Stimulated activated CD8-positive, alpha-beta memory T cell treated with anti-CD3 and anti-CD28 coated beads, Interleukin-2, amount 100 ng/mL, for 1 hour (primary cell): ENCODE measurements around the gene PCDHGA1.
"Not testable (repeated sequence)": the region's sequence is repeated elsewhere in the genome, so short reads cannot be mapped to it uniquely, and the experiment has no call there.

ENCODE experiments used
- DNase-seq, 2 donors: peaks; one replicate each; pipeline ENCODE4 v3.0.0-alpha.2; 2020; ENCODE audit warnings: low read depth in 2 of 2

Gene PCDHGA1

GRCh38 chr5:141382469-141383294 is 52.4 kb downstream of the PCDHGA1 start, which contains the start of gene PCDHGA7:
Gene PCDHGA7, plus strand, starts transcription at chr5:141382742. Its CDS starts 158 bp downstream, at chr5:141382900.
- no peak for DNase-seq

DNA sequence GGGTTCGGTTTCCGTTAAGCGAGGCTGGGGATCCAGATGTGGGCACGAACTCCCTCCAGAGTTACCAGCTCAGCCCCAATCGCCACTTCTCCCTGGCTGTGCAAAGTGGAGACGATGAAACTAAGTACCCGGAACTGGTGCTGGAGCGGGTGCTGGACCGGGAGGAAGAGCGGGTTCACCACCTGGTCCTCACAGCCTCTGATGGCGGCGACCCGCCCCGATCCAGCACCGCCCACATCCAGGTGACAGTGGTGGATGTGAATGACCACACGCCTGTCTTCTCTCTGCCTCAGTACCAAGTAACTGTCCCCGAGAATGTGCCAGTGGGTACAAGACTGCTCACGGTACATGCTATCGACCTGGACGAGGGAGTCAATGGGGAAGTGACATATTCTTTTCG is 53.0 kb downstream of the PCDHGA1 start:
- DNase-seq, result no peak

DNA sequence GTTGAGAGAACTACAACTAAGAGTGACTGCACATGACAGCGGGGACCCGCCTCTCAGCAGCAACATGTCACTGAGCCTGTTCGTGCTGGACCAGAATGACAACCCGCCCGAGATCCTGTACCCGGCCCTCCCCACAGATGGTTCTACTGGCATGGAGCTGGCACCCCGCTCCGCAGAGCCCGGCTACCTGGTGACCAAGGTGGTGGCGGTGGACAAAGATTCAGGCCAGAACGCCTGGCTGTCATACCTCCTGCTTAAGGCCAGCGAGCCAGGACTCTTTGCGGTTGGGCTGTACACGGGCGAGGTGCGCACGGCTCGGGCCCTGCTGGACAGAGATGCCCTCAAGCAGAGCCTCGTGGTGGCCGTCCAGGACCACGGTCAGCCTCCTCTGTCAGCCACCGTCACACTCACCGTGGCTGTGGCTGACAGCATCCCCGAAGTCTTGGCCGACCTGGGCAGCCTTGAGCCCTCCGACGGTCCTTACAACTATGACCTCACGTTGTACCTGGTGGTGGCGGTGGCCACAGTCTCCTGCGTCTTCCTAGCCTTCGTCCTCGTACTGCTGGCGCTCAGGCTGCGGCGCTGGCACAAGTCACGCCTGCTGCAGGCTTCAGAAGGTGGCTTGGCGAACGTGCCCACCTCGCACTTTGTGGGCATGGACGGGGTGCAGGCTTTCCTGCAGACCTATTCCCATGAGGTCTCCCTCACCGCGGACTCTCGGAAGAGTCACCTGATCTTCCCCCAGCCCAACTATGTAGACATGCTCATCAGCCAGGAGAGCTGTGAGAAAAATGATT is 54.4 kb downstream of the PCDHGA1 start:
- no peak for DNase-seq

GRCh38 chr5:141387557-141388311 is 57.4 kb downstream of the PCDHGA1 start, which contains the start of gene PCDHGB4:
Gene PCDHGB4, plus strand, starts transcription at chr5:141387698. Its CDS starts 187 bp downstream, at chr5:141387885.
- DNase-seq, result not testable (repeated sequence)

DNA sequence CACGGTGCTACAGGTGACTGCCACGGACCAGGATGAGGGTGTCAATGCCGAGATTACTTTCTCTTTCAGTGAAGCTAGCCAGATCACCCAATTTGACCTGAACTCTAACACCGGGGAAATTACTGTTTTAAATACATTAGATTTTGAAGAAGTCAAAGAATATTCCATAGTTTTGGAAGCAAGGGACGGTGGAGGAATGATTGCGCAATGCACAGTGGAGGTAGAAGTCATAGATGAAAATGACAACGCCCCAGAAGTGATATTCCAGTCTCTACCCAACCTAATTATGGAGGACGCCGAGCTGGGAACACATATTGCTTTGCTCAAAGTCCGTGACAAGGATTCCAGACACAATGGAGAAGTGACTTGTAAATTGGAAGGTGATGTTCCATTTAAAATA is 58.3 kb downstream of the PCDHGA1 start:
- DNase-seq, result no peak

GRCh38 chr5:141389153-141390042 is 59.1 kb downstream of the PCDHGA1 start:
- DNase-seq, result no peak

DNA sequence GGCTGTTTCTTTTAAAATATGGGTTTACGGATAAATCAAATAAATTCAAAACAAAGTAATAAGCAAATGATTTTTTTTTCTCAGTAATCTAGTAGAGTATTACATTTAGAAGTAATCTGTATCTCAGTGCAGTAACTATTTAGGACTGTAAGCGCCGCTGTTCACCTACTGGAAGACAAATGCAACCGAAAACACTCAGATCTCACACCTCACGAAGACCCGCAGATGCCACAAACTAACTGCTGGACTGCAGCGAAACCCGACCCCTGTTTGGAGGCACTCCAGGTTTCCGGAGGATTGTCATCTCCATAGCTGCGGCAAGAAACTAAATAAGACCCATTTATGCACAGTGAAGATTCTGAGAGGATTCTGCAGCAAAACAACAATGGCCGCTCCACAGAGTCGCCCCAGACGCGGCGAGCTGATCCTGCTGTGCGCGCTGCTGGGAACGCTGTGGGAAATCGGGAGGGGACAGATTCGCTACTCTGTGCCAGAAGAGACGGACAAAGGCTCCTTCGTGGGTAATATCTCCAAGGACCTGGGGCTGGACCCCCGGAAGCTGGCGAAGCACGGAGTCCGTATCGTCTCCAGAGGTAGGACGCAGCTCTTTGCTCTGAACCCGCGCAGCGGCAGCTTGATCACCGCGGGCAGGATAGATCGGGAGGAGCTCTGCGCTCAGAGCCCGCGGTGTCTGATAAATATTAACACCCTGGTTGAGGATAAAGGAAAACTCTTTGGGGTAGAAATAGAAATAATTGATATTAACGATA is 62.3 kb downstream of the PCDHGA1 start, which contains the start of gene PCDHGA8:
TSS of gene PCDHGA8 (plus strand) at position 205 of the 770 bp plus-strand sequence. CDS start at position 386, 181 bp downstream.
- no peak for DNase-seq

DNA sequence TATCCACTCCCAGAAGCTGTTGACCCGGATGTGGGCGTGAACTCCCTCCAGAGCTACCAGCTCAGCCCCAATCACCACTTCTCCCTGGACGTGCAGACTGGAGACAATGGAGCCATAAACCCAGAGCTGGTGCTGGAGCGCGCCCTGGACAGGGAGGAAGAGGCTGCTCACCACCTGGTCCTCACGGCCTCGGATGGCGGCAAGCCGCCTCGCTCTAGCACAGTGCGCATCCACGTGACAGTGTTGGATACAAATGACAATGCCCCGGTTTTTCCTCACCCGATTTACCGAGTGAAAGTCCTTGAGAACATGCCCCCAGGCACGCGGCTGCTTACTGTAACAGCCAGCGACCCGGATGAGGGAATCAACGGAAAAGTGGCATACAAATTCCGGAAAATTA is 63.0 kb downstream of the PCDHGA1 start:
- DNase-seq, result no peak

DNA sequence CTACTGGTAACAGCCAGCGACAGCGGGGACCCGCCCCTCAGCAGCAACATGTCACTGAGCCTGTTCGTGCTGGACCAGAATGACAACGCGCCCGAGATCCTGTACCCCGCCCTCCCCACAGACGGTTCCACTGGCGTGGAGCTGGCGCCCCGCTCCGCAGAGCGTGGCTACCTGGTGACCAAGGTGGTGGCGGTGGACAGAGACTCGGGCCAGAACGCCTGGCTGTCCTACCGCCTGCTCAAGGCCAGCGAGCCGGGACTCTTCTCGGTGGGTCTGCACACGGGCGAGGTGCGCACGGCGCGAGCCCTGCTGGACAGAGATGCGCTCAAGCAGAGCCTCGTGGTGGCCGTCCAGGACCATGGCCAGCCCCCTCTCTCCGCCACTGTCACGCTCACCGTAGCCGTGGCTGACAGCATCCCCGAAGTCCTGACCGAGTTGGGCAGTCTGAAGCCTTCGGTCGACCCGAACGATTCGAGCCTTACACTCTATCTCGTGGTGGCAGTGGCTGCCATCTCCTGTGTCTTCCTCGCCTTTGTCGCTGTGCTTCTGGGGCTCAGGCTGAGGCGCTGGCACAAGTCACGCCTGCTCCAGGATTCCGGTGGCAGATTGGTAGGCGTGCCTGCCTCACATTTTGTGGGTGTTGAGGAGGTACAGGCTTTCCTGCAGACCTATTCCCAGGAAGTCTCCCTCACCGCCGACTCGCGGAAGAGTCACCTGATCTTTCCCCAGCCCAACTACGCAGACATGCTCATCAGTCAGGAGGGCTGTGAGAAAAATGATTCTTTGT is 64.3 kb downstream of the PCDHGA1 start:
- not testable (repeated sequence) for DNase-seq

- DNase-seq, result not testable (repeated sequence)
These were observed 67.6 kb downstream of the PCDHGA1 start, which contains the start of gene PCDHGB5 for GRCh38 chr5:141397756-141398551. Gene PCDHGB5, plus strand, starts transcription at chr5:141397947. Its CDS starts 181 bp downstream, at chr5:141398128.

DNA sequence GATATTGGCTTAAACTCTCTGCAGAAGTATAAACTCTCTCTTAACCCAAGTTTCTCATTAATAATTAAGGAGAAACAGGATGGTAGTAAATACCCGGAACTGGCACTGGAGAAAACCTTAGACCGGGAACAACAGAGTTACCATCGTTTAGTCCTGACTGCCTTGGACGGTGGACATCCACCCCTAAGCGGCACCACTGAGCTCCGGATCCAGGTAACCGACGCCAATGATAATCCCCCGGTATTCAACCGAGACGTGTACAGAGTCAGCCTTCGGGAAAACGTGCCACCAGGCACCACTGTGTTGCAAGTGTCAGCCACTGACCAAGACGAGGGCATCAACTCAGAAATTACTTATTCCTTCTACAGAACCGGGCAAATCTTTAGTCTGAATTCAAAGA is 68.3 kb downstream of the PCDHGA1 start:
- no peak for DNase-seq

DNA sequence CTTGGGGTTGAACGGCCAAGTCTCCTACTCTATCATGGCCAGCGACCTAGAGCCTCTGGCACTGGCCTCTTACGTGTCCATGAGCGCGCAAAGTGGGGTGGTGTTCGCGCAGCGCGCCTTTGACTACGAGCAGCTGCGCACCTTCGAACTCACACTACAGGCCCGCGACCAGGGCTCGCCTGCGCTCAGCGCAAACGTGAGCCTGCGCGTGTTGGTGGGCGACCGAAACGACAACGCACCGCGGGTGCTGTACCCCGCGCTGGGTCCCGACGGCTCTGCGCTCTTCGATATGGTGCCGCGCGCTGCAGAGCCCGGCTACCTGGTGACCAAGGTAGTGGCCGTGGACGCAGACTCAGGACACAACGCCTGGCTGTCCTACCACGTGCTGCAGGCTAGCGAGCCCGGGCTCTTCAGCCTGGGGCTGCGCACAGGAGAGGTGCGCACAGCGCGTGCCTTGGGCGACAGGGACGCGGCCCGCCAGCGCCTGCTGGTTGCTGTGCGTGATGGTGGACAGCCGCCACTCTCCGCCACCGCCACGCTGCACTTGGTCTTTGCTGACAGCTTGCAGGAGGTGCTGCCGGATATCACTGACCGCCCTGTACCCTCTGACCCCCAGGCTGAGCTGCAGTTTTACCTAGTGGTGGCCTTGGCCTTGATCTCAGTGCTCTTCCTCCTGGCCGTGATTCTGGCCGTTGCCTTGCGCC is 69.4 kb downstream of the PCDHGA1 start:
- DNase-seq, result no peak

DNA sequence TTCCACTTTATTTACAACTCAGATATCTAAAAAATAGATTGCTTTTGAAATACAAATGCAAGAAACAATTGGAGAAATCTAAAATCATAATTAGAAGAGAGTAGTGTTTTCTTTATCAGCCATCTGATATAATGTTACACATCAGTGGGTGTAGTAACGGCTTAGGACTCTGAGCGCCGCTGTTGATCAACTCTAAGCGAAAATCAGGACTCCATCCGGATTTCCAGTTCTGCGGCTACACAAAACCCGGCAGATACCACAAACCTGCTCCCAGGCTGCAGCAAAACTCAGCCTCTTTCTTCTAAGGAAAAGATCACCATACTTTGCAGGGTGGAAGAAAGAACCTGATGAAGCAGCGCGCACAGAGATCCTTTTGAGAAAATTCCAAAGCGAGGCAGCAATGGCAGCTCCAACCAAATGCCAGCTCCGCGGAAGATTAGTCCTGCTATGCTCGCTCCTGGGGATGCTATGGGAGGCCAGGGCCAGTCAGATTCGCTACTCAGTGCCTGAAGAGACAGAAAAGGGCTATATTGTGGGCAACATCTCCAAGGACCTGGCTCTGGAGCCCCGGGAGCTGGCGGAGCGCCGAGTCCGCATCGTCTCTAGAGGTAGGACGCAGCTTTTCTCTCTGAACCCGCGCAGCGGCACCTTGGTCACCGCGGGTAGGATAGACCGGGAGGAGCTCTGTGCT is 72.4 kb downstream of the PCDHGA1 start, which contains the start of gene PCDHGA9:
TSS of gene PCDHGA9 (plus strand) at position 226 of the 691 bp plus-strand sequence. CDS start at position 401, 175 bp downstream.
- DNase-seq, result no peak

DNA sequence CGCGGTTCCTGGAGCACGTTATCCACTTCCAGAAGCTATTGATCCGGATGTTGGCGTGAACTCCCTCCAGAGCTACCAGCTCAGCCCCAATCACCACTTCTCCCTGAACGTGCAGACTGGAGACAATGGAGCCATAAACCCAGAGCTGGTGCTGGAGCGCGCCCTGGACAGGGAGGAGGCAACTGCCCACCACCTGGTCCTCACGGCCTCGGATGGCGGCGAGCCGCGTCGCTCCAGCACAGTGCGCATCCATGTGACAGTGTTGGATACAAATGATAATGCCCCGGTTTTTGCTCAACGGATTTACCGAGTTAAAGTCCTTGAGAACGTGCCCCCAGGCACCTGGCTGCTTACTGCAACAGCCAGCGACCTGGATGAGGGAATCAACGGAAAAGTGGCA is 73.1 kb downstream of the PCDHGA1 start:
- DNase-seq, result no peak

GRCh38 chr5:141407790-141408505 is 77.6 kb downstream of the PCDHGA1 start, which contains the start of gene PCDHGB6:
Gene PCDHGB6, plus strand, starts transcription at chr5:141408021. Its CDS starts 182 bp downstream, at chr5:141408203.
- DNase-seq, result not testable (repeated sequence)
